ENCODE data around the gene MS4A15.

GRCh38 chr11:60792521-60792920, 35.9 kb downstream of the MS4A15 start:
- TF ChIP-seq OSR1 (CRISPR knock-in tag; IDR thresholded peaks at IDR 0.05): no peak
- TF ChIP-seq ARNTL (CRISPR knock-in tag; IDR thresholded peaks at IDR 0.05; ENCODE audit: borderline replicate concordance, low read depth): no peak
- no peak for TF ChIP-seq PATZ1 (CRISPR knock-in tag; IDR thresholded peaks at IDR 0.05; ENCODE audit: borderline replicate concordance)
- TF ChIP-seq ZNF8 (CRISPR knock-in tag; IDR thresholded peaks at IDR 0.05): no peak
- no peak for TF ChIP-seq TSHZ2 (CRISPR knock-in tag; IDR thresholded peaks at IDR 0.05)
- TF ChIP-seq POU6F1 (CRISPR knock-in tag; IDR thresholded peaks at IDR 0.05; ENCODE audit: borderline replicate concordance, low read depth): no peak
- no peak for TF ChIP-seq ZFP30 (CRISPR knock-in tag; IDR thresholded peaks at IDR 0.05)
- TF ChIP-seq PPARA (CRISPR knock-in tag; IDR thresholded peaks at IDR 0.05; ENCODE audit: borderline replicate concordance): no peak
- TF ChIP-seq ZFP3 (CRISPR knock-in tag; IDR thresholded peaks at IDR 0.05): no peak
- no peak for TF ChIP-seq ZNF70 (CRISPR knock-in tag; IDR thresholded peaks at IDR 0.05)
- no peak for TF ChIP-seq CREB5 (CRISPR knock-in tag; IDR thresholded peaks at IDR 0.05; ENCODE audit: low read depth)
- TF ChIP-seq ZC3H10 (CRISPR knock-in tag; IDR thresholded peaks at IDR 0.05): no peak
- no peak for TF ChIP-seq SNAI2 (CRISPR knock-in tag; IDR thresholded peaks at IDR 0.05)
